MM.1S (cell line): Measurements from ENCODE around the gene CADM2.

ENCODE experiments used
- CTCF ChIP-seq: fragments of 300-600 bp; sonication (generic); IDR thresholded peaks from 2 replicates; pipeline ENCODE4 v1.5.1; 2016; ENCODE audit warnings: antibody characterized with exemption, low read length, mixed read lengths
- EZH2 ChIP-seq: fragments of 300-600 bp; sonication (generic); optimal IDR thresholded peaks from 2 replicates; pipeline ENCODE3; 2017; ENCODE audit warnings: low read depth, mild to moderate bottlenecking, antibody characterized with exemption, low read length, mixed read lengths

- TF ChIP-seq EZH2 (no peak), CTCF (no peak)
Measured at GRCh38 chr3:84987706-84988504, 29.1 kb downstream of the CADM2 start.
